KOPT-K1 (cell line): ENCODE measurements around the gene GALNT2.

ENCODE experiments used
- H3K27ac ChIP-seq: fragments of 200-600 bp; sonication (generic); 2 replicates; pipeline ENCODE4 v1.5.1; 2016; ENCODE audit warnings: antibody characterized with exemption, mild to moderate bottlenecking, low read depth, low read length; ENCODE audit not compliant: poor library complexity, severe bottlenecking
- H3K36me3 ChIP-seq: fragments of 200-600 bp; sonication (generic); 2 replicates; pipeline ENCODE4 v1.5.1; 2017; ENCODE audit warnings: antibody characterized with exemption, mild to moderate bottlenecking, low read length, moderate library complexity; ENCODE audit not compliant: insufficient read depth
- H3K9me3 ChIP-seq: fragments of 200-600 bp; sonication (generic); 2 replicates; pipeline ENCODE4 v1.5.1; 2017; ENCODE audit warnings: antibody characterized with exemption, low read length, mild to moderate bottlenecking; ENCODE audit not compliant: insufficient read depth, poor library complexity, severe bottlenecking

Gene GALNT2

DNA sequence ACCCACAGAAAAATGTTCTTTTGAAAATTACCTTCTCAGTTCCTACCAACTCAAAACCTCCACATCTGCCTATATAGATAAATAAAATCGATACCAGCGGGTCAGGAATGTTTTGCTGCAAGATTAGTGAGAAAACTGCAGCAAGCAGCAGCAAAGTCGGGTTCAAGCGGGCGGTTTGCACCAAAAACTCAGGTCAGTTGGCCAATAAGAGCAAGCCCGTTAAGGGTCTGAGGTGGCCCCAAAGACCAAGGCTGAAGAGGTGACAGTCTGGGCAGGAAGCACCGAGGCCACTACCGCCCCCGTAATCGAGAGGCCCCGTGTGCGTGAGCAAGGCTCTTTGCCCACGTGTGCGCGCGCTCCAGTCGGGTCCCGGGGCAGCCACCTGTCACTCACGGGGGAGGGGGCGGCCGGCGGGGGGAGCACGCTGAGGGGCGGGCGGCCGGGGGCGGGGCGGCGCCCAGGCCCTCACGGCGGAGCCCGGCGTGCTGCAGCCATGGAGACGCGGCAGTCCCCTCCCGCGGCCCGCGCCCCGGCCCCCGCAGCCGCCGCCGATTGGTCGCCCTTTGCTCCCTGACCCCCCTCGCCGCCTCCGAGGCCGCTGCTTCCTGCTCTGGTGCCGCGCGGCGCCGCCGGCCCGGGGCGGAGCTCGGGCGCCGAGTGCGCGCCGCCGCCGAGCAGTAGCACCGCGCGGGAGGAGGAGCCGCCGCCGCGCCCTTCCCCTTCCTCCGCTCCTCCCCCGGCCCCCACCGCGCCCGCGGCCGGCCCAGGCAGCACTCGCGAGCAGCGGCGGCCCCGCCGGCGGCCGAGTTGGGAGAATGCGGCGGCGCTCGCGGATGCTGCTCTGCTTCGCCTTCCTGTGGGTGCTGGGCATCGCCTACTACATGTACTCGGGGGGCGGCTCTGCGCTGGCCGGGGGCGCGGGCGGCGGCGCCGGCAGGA, at the start of gene GALNT2:
TSS of gene GALNT2 (plus strand) at position 773 of the 939 bp plus-strand sequence. CDS start at position 816, 43 bp downstream.
- H3K9me3 ChIP-seq = peaks cover 22% of the 10 kb centered on the region
- H3K27ac ChIP-seq = peak within 1 kb of the TSS; percentile 91
- no peaks in the 10 kb centered on the region for H3K36me3 ChIP-seq

DNA sequence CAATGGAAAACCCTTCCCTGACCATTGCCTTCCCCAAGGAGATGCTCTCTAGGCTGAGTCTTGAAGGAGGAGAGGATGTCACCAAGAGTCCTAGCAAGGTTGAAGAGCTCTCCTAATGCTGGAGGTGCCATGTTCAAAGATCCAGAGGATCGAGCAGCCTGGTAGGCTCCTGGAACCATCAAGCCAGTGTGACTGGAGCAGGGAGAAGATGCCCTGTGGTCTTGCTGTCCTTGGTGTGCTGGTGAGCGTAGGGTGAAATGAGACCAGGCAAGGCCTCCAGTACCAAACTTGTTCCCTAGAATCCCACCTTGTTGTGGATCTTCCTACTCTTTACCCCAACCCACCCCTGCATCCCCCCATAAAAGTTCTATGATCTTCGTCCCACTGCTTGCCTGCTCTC, 46.6 kb upstream of the GALNT2 start:
- Histone ChIP-seq H3K9me3 (no peaks in the 10 kb centered on the region), H3K27ac (no peak overlapping the region), H3K36me3 (no peaks in the 10 kb centered on the region)

DNA sequence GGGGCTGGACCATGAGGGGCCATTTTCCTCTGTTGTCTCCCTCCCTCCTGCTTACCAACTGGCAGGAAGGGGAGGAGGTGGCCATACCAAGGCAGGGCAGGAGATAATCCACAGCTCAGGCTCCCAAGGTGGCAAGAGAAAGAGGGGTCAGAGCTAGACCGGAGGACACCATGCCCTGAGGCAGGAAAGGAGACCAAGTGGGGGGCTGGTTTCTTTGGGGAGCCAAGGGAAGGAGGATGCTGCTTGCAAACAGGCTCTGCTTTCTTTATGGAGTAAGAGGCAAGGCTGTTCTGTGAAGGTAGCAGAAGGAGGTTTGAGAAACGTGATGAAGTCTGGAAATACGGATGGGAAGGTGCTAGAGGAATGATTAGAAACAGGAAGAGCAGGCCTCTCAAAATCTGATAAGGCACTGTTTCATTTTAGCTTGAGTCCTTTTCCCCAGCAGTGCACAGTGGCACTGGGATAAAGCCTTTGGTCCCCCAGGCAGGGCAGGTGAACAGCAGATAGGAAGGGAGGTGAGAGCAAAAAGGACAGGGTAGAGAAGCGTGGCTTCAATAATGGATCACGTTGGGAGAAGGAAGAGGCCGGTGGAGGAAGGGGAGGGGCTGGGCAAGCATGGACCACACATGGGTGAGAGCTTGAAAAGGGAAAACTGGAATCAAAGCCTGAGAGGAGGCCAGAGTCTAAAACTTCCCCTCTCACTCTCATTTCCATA, 44.2 kb upstream of the GALNT2 start:
- Histone ChIP-seq H3K27ac (no peak overlapping the region), H3K36me3 (no peaks in the 10 kb centered on the region), H3K9me3 (peaks cover 9% of the 10 kb centered on the region)

GRCh38 chr1:230025686-230026085, 41.4 kb upstream of the GALNT2 start:
- H3K36me3 ChIP-seq = no peaks in the 10 kb centered on the region
- peaks cover 9% of the 10 kb centered on the region for H3K9me3 ChIP-seq
- H3K27ac ChIP-seq = no peak overlapping the region

DNA sequence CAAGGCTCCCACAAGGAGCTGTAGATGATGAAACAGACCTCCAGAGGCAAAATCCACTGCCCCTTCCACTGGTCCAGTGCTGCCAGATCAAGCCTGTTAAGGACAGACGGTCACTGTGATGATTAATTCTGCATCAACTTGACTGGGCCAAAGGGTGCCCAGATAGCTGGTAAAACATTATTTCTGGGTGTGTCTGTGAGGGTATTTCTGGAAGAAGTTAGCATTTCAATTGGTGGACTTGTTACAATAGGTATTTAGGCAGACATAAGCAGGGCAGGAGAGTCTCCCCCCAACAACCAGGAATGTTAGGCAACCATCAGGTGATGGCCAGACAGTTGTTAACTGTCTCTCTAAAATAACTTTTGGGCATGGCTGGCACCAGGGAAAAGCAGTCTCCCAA, 40.9 kb upstream of the GALNT2 start:
- no peak overlapping the region for H3K27ac ChIP-seq
- peaks cover 9% of the 10 kb centered on the region for H3K9me3 ChIP-seq
- H3K36me3 ChIP-seq = no peaks in the 10 kb centered on the region

GRCh38 chr1:230026572-230026971, 40.5 kb upstream of the GALNT2 start:
- Histone ChIP-seq H3K27ac (no peak overlapping the region), H3K9me3 (peaks cover 9% of the 10 kb centered on the region), H3K36me3 (no peaks in the 10 kb centered on the region)

- H3K36me3 ChIP-seq = no peaks in the 10 kb centered on the region
- peaks cover 9% of the 10 kb centered on the region for H3K9me3 ChIP-seq
- peak overlapping the region; percentile 45 for H3K27ac ChIP-seq
Measured at GRCh38 chr1:230028602-230029223, 38.3 kb upstream of the GALNT2 start.

GRCh38 chr1:230029244-230029941, 37.6 kb upstream of the GALNT2 start:
- H3K9me3 ChIP-seq = peaks cover 9% of the 10 kb centered on the region
- peak overlapping the region; percentile 45 for H3K27ac ChIP-seq
- no peaks in the 10 kb centered on the region for H3K36me3 ChIP-seq

DNA sequence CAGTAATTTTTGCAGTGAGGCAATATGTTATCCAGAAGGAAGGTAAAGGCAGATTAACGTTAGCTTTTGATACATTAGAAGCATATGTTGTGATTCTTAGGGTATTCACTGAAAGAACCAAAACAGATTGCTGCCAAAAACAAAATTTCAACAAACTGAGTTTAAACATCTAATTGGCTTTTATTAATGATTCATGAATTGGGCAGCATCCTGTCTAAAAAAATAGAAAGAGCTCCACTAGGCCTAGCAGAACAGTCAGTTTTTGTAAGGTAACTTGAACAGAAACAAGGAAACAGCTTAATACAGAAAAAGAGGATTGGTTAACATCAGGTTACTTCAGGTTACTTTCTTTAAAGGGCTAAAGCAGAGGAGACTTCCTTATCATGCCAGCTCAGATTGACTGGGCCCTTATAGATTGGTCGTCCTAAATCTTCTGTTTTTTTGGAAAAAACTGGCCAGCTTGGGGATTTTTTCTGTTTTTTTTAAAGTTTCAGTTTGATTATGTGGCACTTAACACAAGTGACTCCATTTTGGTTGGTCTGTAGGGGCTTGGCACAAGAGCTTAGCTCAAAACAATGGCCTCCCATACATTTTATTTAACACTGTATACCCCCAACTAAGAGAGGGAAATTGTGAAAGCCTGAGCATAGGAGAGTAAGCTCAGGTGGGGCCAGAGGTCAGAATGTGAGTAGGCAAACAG, 36.8 kb upstream of the GALNT2 start:
- Histone ChIP-seq H3K9me3 (peaks cover 9% of the 10 kb centered on the region), H3K36me3 (no peaks in the 10 kb centered on the region), H3K27ac (no peak overlapping the region)

DNA sequence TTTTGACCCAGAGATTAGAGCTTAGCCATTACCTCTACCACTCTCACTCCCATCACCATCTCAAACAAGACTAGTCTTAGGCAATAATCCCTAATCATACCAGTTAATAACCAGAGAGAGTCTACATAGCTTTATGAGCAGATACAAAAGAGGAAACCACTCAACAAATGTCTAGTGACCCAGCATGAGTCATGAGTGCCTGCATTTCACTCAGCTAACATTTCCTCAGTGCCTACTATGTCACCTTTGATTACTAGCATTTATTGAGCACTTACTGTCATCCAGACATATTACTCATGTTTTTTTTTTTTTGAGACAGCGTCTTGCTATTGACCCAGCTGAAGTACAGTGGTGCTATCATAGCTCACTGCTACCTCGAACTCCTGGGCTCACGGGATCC, 35.9 kb upstream of the GALNT2 start:
- Histone ChIP-seq H3K27ac (no peak overlapping the region), H3K36me3 (no peaks in the 10 kb centered on the region), H3K9me3 (peaks cover 9% of the 10 kb centered on the region)

DNA sequence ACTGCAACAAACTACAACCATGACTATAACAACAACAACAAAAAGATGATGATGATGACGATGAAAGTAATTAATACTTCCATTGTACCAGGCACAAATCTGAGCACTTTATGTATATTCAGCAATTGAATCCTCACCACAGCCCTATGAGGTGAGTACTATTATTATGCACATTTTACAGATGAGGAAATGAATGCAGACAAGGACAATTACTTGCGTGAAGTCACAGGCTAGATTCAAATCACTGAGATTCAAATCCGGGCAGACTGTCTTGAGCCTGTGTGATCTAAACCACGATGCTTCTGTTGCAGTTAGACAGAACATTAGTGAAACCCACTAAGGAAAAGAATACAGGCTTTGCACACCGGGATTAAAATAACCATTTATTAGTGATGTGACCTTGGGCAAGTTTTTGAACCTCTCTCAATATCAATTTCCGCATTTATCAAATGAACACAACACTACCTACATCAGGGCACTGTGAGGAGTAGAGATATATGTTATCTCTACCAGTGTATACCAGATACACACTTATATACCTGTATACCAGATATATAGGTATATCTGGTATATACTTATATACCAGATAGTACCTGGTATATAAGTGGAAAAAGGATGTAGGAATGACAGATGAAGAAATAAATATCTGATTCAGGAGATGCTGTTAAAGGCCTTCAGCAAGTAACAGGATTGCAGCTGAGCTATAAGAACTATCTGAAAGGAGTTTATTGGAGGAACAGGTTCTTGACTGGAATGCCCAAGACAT, 34.3 kb upstream of the GALNT2 start:
- no peaks in the 10 kb centered on the region for H3K36me3 ChIP-seq
- no peak overlapping the region for H3K27ac ChIP-seq
- H3K9me3 ChIP-seq = peaks cover 8% of the 10 kb centered on the region

- H3K36me3 ChIP-seq = no peaks in the 10 kb centered on the region
- H3K27ac ChIP-seq = no peak overlapping the region
- H3K9me3 ChIP-seq = peaks cover 8% of the 10 kb centered on the region
Measured at GRCh38 chr1:230037261-230037660, 29.8 kb upstream of the GALNT2 start.

DNA sequence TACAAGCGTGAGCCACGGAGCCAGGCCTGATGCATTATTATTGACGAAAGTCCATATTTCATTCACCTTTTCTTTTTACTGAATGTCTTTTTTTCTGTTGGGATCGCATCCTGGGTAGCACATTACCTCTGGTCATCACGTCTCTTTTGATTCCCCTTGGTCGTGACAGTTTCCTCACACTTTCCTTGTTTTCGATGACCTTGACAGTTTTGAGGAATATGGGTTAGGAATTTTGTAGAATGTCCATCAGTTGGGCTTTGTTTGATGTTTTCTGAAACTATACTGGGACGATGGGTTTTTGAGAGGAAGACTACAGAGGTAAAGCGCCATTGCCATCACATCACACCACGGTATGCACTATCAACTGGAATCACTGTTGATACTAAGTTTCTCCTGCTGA, 26.6 kb upstream of the GALNT2 start:
- Histone ChIP-seq H3K9me3 (peaks cover 8% of the 10 kb centered on the region), H3K27ac (no peak overlapping the region), H3K36me3 (no peaks in the 10 kb centered on the region)

- no peak overlapping the region for H3K27ac ChIP-seq
- no peaks in the 10 kb centered on the region for H3K9me3 ChIP-seq
- no peaks in the 10 kb centered on the region for H3K36me3 ChIP-seq
Measured at GRCh38 chr1:230043081-230043480, 24.0 kb upstream of the GALNT2 start.
